HG03439 (cell line): ENCODE measurements around the gene DSE.
A peak's percentile ranks its signal among the peaks of the same experiment; 100 is the strongest.

Source experiments
- ATAC-seq: cut with Tn5 transposase; IDR thresholded peaks from one replicate; pipeline ENCODE4 v1.9.1; 2021; ENCODE audit warnings: mild to moderate bottlenecking, moderate library complexity; ENCODE audit not compliant: unreplicated experiment

Gene DSE

DNA sequence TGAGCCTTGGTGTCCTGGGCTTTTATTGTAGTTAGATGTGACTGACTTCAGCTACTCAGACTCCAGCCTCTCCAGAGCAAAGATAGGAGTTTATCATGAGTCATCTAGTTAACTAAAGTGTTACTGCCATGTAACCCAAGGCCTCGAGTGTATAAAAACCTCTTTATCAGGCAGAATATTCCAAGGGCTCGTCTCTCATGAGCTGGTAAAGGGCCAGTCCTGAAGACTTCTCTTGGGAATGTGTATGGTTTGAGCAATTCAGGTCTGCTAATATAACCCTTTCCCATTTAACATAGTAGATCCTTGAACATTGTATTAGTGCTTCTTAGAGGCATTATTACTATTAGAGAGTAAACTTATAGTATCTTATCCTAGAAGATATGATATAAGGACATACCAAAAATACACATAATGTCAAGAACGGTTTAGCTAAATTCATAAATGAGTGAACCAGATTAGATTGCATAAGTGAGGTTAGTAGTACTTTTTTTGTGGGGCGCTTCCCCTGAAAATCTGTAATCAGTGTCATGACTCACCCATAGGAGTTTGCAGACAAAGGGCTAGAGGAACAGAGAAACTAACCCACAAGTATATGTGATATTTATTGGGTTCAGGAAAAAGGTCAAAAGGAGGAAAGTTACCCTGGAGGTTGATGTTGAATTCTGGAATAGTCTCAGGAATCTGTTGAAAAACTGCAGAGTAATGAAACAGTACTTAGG is 16.0 kb downstream of the DSE start:
- no peak for ATAC-seq

- peak; percentile 66 for ATAC-seq
Measured at GRCh38 chr6:116387374-116387773, 16.6 kb downstream of the DSE start.

- no peak for ATAC-seq
Measured at GRCh38 chr6:116388924-116389323, 18.2 kb downstream of the DSE start.

DNA sequence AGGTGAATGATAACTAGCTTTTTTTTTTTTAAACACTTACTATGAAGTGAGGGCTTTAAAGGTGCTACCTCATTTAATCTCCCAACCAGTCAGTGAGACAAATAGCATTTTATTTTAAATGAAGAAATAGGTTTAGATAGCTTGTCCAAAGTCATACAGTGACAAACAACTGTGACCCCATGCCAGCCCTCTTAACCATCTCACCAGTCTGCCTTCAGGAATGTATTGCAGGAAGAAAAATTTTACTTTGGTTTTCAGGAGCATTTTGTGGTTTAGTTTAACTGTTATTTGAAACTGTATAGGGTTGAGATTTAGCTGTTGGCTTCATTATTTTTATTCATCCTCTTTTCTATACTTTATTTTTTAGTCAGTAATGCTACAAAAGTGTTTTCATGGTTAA is 18.6 kb downstream of the DSE start:
- no peak for ATAC-seq

- peak; percentile 62 for ATAC-seq
Measured at GRCh38 chr6:116390581-116390980, 19.8 kb downstream of the DSE start.

- no peak for ATAC-seq
Measured at GRCh38 chr6:116392132-116393013, 21.6 kb downstream of the DSE start.

GRCh38 chr6:116393430-116393829 is 22.7 kb downstream of the DSE start:
- no peak for ATAC-seq

- ATAC-seq: no peak
Measured at GRCh38 chr6:116395647-116396046, 24.9 kb downstream of the DSE start.

DNA sequence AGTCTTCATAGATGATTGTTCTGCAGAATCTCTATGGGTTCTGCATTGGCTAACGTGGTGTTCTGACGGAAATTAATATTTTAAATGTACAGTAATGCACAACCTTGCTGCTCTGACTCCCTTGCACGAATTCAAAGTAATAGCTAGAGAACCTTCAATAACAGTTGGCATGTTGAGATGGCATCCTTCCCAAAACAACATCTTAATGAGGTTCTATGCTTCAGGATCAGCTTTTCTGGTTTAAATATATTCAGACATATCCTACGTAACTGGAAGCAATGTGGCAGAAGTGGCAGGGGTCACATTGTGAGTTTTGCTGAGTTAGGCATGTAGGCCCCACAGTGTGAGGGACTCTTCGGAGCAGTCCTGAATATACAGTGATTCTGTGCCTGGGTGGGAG is 25.7 kb downstream of the DSE start:
- ATAC-seq: no peak

DNA sequence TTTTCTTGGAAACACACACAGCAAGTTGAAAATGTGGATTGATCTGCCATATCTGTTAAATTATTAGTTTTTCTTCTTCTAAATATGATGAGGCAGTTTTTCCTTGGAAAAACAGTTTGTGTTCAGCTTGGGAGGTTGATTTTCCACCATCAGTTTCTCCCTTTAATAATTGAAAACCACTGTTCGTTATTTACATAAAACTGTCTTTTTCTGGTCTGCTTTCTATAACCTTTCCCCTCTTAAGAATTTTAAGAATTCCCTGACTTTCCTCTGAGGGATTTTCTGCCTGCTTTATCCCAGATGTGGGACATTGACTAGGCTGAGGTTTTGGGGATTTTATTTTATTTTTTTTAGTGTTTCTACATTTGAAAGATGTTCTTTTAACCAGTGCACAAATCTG is 27.2 kb downstream of the DSE start:
- no peak for ATAC-seq

GRCh38 chr6:116398316-116399010 is 27.7 kb downstream of the DSE start:
- no peak for ATAC-seq

DNA sequence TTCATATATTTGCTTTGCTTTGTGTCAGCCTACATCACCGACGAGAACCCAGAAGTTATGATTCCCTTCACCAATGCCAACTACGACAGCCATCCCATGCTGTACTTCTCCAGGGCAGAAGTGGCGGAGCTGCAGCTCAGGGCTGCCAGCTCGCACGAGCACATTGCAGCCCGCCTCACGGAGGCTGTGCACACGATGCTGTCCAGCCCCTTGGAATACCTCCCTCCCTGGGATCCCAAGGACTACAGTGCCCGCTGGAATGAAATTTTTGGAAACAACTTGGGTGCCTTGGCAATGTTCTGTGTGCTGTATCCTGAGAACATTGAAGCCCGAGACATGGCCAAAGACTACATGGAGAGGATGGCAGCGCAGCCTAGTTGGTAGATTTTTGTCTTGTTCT is 28.5 kb downstream of the DSE start:
- ATAC-seq: no peak

GRCh38 chr6:116400328-116400727 is 29.6 kb downstream of the DSE start:
- ATAC-seq: no peak

DNA sequence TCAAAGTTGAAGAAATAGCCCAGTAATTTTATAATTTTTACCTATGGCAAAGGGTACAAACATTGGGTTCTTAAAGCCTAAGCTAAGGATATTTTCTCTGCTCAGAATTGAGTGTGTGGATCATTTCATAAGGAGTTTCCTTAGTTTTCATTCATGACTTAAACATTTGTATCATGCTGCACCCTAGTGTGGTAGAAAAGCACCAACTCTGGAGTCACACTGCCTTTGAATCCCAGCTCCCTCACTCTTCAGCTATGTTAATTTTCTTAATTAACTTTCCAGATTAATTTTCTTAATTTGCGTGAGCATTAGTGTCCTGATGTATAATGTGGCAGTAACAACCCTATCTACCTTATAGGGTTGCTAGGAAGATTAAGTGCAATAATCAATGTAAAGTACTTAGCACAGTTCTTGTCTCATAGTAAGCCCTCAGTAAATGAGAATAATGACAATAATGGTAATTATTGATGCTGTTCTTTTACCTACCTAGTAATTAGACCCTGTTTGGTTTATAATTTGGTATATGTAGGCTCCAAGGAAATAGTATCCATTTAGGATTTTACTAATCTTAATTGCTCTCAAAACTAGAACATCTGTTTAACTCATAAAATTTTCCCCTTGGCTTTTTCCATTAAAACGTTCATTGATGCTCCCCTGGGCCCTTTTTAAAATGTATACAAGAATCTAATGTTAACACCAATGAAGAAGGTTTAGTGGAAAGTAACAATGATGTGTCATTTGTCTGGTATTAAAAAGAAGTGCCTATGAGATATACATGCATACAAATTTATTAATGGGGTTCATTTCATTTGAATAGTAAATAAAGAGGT is 31.6 kb downstream of the DSE start:
- no peak for ATAC-seq

GRCh38 chr6:116403205-116403604 is 32.5 kb downstream of the DSE start:
- no peak for ATAC-seq

GRCh38 chr6:116404696-116405095 is 33.9 kb downstream of the DSE start:
- no peak for ATAC-seq

DNA sequence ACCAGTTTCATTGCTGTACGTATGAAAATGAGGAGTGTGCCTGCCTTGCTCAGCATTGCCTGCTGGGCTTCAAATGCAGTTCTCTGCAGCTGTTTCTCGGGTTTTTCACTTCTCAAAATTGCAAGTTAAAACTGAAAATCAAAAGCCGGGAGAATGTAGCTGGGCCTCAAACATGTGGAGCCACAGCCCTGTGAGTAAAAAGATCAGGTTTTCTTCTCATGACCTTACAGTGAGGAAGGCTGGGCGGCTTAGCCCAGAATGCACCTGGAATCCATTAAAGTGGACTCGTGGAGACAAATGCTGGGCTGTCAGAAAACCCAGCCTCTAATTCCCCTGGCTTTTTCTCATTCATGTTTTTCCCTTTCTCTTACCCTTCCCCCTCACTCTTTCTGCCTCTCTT is 34.4 kb downstream of the DSE start:
- ATAC-seq: peak; percentile 59

DNA sequence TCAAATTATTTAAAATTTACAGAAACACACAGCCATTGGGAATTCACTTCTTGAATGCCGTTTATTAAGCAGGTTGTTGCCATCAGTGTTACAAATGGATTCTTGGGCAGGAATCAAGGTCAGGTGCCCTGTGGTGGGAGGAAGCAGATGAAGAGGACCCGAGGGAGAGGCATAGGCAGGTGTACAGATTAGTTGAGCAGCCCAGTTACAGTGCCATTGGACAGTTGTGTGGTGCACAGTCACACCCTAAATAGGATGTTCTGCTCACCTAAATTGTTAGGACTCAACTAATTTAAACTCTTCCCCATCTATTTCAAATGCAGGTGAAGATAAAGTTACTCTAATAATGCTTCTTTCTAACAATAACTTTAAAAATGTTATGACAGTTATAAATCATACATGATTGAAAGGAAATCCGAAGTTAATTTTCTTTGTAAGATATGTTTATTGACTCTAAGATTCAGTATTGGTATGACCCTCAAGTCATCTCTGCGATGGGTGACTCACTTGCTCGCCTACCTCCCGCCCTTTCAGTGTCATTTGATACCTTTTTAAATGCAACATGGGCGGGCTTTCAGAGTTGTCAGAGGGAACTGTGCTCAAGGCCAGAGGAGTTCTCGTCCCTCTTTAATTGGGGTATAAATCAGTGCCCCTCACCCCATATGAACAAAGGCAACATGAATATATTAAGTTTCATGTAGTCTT is 35.1 kb downstream of the DSE start:
- ATAC-seq: peak; percentile 25

DNA sequence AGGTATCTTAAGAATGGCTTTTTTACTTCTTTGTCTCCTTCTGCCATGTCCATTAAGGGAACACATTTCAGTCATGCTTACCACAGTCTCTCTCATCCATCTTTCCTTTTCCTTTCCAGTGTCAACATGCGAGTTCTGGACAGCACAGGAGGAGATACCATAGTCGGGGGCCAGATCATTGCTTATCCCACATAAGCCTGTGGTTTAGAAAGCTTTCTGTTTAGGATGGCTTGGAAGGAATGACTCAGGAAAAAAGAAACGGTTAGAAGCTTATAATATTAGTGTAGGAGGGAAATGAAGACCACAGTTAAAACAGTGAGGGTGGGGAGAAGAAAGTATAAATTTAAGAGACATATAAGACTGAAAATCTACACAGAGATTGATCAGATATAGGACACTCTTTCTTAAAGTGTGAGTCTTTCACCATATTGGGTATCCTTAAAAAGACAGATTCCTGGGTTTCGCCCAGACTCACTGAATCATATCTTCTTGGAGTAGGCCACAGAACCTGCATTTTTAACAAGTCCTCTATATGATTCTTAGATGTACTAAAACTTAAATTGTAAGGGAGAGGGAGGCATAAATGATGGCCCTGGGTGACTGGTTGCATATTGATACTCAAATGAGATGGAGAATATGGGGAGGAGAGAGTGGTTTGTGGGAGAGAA is 36.1 kb downstream of the DSE start:
- no peak for ATAC-seq

GRCh38 chr6:116408491-116408890 is 37.7 kb downstream of the DSE start:
- ATAC-seq: peak; percentile 42
